ENCODE measurements around the gene LGR5. TPM values are rescaled to one million over a fixed set of nuclear protein-coding genes. Genes with fewer than 3 reads are reported as not detected.

The LGR5 gene
- total RNA-seq, 1 donor, result under 0.01 TPM

GRCh38 chr12:71460850-71461609 lies 21.4 kb downstream of the LGR5 start:
- H3K27me3 ChIP-seq (ENCODE audit: insufficient read depth, low read length), result peaks cover 48% of the 10 kb centered on the region
- no peak overlapping the region for H2AFZ ChIP-seq (ENCODE audit: low read length)
- H3K4me2 ChIP-seq (ENCODE audit: insufficient read depth, low read length), result no peak overlapping the region
- no peaks in the 10 kb centered on the region for H3K9me3 ChIP-seq (ENCODE audit: low read depth, low read length)
- H3K27ac ChIP-seq (ENCODE audit: low read depth, low read length), result no peak overlapping the region
- H3K79me2 ChIP-seq (ENCODE audit: insufficient read depth, low read length), result no peaks in the 10 kb centered on the region
- DNase-seq (ENCODE audit: insufficient read length, low spot score, missing footprints), result no peak
- no peak for TF ChIP-seq CTCF (IDR thresholded peaks at IDR 0.05; ENCODE audit: extremely low read depth, low read depth, low read length)
- no peaks in the 10 kb centered on the region for H3K4me1 ChIP-seq (ENCODE audit: insufficient read depth, low read length)
- H4K20me1 ChIP-seq (ENCODE audit: insufficient read depth, low read length), result no peaks in the 10 kb centered on the region
- no peaks in the 10 kb centered on the region for H3K36me3 ChIP-seq (ENCODE audit: insufficient read depth, low read length)
- no peak overlapping the region for H3K4me3 ChIP-seq (ENCODE audit: insufficient read depth, low read length)

- TF ChIP-seq CTCF (IDR thresholded peaks at IDR 0.05; ENCODE audit: extremely low read depth, low read depth, low read length), result no peak
- H3K4me1 ChIP-seq (ENCODE audit: insufficient read depth, low read length), result no peaks in the 10 kb centered on the region
- no peaks in the 10 kb centered on the region for H3K36me3 ChIP-seq (ENCODE audit: insufficient read depth, low read length)
- no peaks in the 10 kb centered on the region for H4K20me1 ChIP-seq (ENCODE audit: insufficient read depth, low read length)
- peaks cover 45% of the 10 kb centered on the region for H3K27me3 ChIP-seq (ENCODE audit: insufficient read depth, low read length)
- H3K4me3 ChIP-seq (ENCODE audit: insufficient read depth, low read length), result no peak overlapping the region
- H3K27ac ChIP-seq (ENCODE audit: low read depth, low read length), result no peak overlapping the region
- no peak overlapping the region for H3K4me2 ChIP-seq (ENCODE audit: insufficient read depth, low read length)
- H3K9me3 ChIP-seq (ENCODE audit: low read depth, low read length), result no peaks in the 10 kb centered on the region
- H2AFZ ChIP-seq (ENCODE audit: low read length), result no peak overlapping the region
- no peaks in the 10 kb centered on the region for H3K79me2 ChIP-seq (ENCODE audit: insufficient read depth, low read length)
- DNase-seq (ENCODE audit: insufficient read length, low spot score, missing footprints), result no peak
Observed at GRCh38 chr12:71461787-71462328, 22.3 kb downstream of the LGR5 start.

- H3K4me1 ChIP-seq (ENCODE audit: insufficient read depth, low read length), result peaks cover 9% of the 10 kb centered on the region
- no peaks in the 10 kb centered on the region for H3K9me3 ChIP-seq (ENCODE audit: low read depth, low read length)
- no peaks in the 10 kb centered on the region for H3K79me2 ChIP-seq (ENCODE audit: insufficient read depth, low read length)
- TF ChIP-seq CTCF (IDR thresholded peaks at IDR 0.05; ENCODE audit: extremely low read depth, low read depth, low read length), result no peak
- no peaks in the 10 kb centered on the region for H3K36me3 ChIP-seq (ENCODE audit: insufficient read depth, low read length)
- H3K27me3 ChIP-seq (ENCODE audit: insufficient read depth, low read length), result peaks cover 17% of the 10 kb centered on the region
- no peak overlapping the region for H3K4me2 ChIP-seq (ENCODE audit: insufficient read depth, low read length)
- no peaks in the 10 kb centered on the region for H4K20me1 ChIP-seq (ENCODE audit: insufficient read depth, low read length)
- no peak overlapping the region for H2AFZ ChIP-seq (ENCODE audit: low read length)
- DNase-seq (ENCODE audit: insufficient read length, low spot score, missing footprints), result no peak
- H3K27ac ChIP-seq (ENCODE audit: low read depth, low read length), result no peak overlapping the region
- H3K4me3 ChIP-seq (ENCODE audit: insufficient read depth, low read length), result no peak overlapping the region
Observed at GRCh38 chr12:71465796-71466195, 26.2 kb downstream of the LGR5 start.

- peaks cover 16% of the 10 kb centered on the region for H3K27me3 ChIP-seq (ENCODE audit: insufficient read depth, low read length)
- H3K27ac ChIP-seq (ENCODE audit: low read depth, low read length), result no peak overlapping the region
- TF ChIP-seq CTCF (IDR thresholded peaks at IDR 0.05; ENCODE audit: extremely low read depth, low read depth, low read length), result no peak
- H3K9me3 ChIP-seq (ENCODE audit: low read depth, low read length), result no peaks in the 10 kb centered on the region
- H2AFZ ChIP-seq (ENCODE audit: low read length), result peak overlapping the region; percentile 61
- peak; percentile 27 for DNase-seq (ENCODE audit: insufficient read length, low spot score, missing footprints)
- H3K79me2 ChIP-seq (ENCODE audit: insufficient read depth, low read length), result no peaks in the 10 kb centered on the region
- H3K4me1 ChIP-seq (ENCODE audit: insufficient read depth, low read length), result peaks cover 9% of the 10 kb centered on the region
- no peaks in the 10 kb centered on the region for H3K36me3 ChIP-seq (ENCODE audit: insufficient read depth, low read length)
- H4K20me1 ChIP-seq (ENCODE audit: insufficient read depth, low read length), result no peaks in the 10 kb centered on the region
- H3K4me3 ChIP-seq (ENCODE audit: insufficient read depth, low read length), result no peak overlapping the region
- H3K4me2 ChIP-seq (ENCODE audit: insufficient read depth, low read length), result peak overlapping the region; percentile 25
Observed at GRCh38 chr12:71469258-71469750, 29.7 kb downstream of the LGR5 start.
